ENCODE data around the gene OLAH.

- TF ChIP-seq, protein P1, sequence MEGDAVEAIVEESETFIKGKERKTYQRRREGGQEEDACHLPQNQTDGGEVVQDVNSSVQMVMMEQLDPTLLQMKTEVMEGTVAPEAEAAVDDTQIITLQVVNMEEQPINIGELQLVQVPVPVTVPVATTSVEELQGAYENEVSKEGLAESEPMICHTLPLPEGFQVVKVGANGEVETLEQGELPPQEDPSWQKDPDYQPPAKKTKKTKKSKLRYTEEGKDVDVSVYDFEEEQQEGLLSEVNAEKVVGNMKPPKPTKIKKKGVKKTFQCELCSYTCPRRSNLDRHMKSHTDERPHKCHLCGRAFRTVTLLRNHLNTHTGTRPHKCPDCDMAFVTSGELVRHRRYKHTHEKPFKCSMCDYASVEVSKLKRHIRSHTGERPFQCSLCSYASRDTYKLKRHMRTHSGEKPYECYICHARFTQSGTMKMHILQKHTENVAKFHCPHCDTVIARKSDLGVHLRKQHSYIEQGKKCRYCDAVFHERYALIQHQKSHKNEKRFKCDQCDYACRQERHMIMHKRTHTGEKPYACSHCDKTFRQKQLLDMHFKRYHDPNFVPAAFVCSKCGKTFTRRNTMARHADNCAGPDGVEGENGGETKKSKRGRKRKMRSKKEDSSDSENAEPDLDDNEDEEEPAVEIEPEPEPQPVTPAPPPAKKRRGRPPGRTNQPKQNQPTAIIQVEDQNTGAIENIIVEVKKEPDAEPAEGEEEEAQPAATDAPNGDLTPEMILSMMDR (IDR thresholded peaks at IDR 0.05; ENCODE audit: low read depth, low read length): no peak
- TF ChIP-seq POLR2A (IDR thresholded peaks at IDR 0.05; ENCODE audit: extremely low read depth, insufficient read length) (peak; percentile 44), MYC (IDR thresholded peaks at IDR 0.05; ENCODE audit: low read depth, low read length) (peak; percentile 35; the same call in 1 of the 2 replicates)
- TF ChIP-seq, protein P2, sequence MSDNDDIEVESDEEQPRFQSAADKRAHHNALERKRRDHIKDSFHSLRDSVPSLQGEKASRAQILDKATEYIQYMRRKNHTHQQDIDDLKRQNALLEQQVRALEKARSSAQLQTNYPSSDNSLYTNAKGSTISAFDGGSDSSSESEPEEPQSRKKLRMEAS (IDR thresholded peaks at IDR 0.05; ENCODE audit: low read depth, low read length): no peak; the same call in 1 of the 2 replicates
Measured at GRCh38 chr10:15088428-15089261, 44.9 kb downstream of the OLAH start, which contains the start of gene ACBD7.

All from NB4 (cell line).